Effector memory CD4-positive, alpha-beta T cell (primary cell): ENCODE data around the gene KLHL21.

Experiments
- DNase-seq, 3 donors: peaks; one replicate each; pipeline ENCODE4 v3.0.0-alpha.2; 2020
- H3K27ac ChIP-seq: 2 replicates; pipeline ENCODE4 v1.7.0; 2013; ENCODE audit warnings: mild to moderate bottlenecking, low read length, moderate library complexity; ENCODE audit not compliant: insufficient read depth, poor library complexity, severe bottlenecking
- H3K27me3 ChIP-seq: replicated peaks from 2 replicates; pipeline ENCODE4 v1.7.0; 2013; ENCODE audit warnings: mild to moderate bottlenecking, low read length; ENCODE audit not compliant: insufficient read depth, control insufficient read depth, poor library complexity, severe bottlenecking
- H3K36me3 ChIP-seq: 2 replicates; pipeline ENCODE4 v1.7.0; 2013; ENCODE audit warnings: mild to moderate bottlenecking, low read length, moderate library complexity; ENCODE audit not compliant: control insufficient read depth, insufficient read depth
- H3K4me1 ChIP-seq: 2 replicates; pipeline ENCODE4 v1.7.0; 2013; ENCODE audit warnings: low read length, mild to moderate bottlenecking; ENCODE audit not compliant: control insufficient read depth, insufficient read depth, poor library complexity, severe bottlenecking
- H3K4me3 ChIP-seq: 2 replicates; pipeline ENCODE4 v1.7.0; 2013; ENCODE audit warnings: low read length, low read depth, mild to moderate bottlenecking; ENCODE audit not compliant: insufficient read depth, poor library complexity, severe bottlenecking
- H3K9me3 ChIP-seq: 2 replicates; pipeline ENCODE4 v1.7.0; 2013; ENCODE audit warnings: mild to moderate bottlenecking, low read length, moderate library complexity; ENCODE audit not compliant: control insufficient read depth

The KLHL21 gene

GRCh38 chr1:6582370-6582769 lies 20.3 kb downstream of the KLHL21 start:
- Histone ChIP-seq H3K4me1 (peaks cover 21% of the 10 kb centered on the region), H3K27ac (peak overlapping the region; percentile 40), H3K27me3 (no peaks in the 10 kb centered on the region), H3K36me3 (no peaks in the 10 kb centered on the region), H3K4me3 (no peak overlapping the region), H3K9me3 (no peaks in the 10 kb centered on the region)
- DNase-seq, result no peak

GRCh38 chr1:6581561-6582305 lies 20.9 kb downstream of the KLHL21 start:
- no peak overlapping the region for H3K4me3 ChIP-seq
- peaks cover 21% of the 10 kb centered on the region for H3K4me1 ChIP-seq
- H3K27me3 ChIP-seq, result no peaks in the 10 kb centered on the region
- no peak for DNase-seq
- no peaks in the 10 kb centered on the region for H3K36me3 ChIP-seq
- no peak overlapping the region for H3K27ac ChIP-seq
- no peaks in the 10 kb centered on the region for H3K9me3 ChIP-seq

GRCh38 chr1:6580593-6581409 lies 21.9 kb downstream of the KLHL21 start:
- peak overlapping the region; percentile 87 for H3K27ac ChIP-seq
- H3K9me3 ChIP-seq, result no peaks in the 10 kb centered on the region
- DNase-seq, result no peak
- peaks cover 21% of the 10 kb centered on the region for H3K4me1 ChIP-seq
- H3K27me3 ChIP-seq, result no peaks in the 10 kb centered on the region
- H3K36me3 ChIP-seq, result no peaks in the 10 kb centered on the region
- peak overlapping the region; percentile 91 for H3K4me3 ChIP-seq

- peaks cover 21% of the 10 kb centered on the region for H3K4me1 ChIP-seq
- H3K27me3 ChIP-seq, result no peaks in the 10 kb centered on the region
- no peaks in the 10 kb centered on the region for H3K9me3 ChIP-seq
- no peaks in the 10 kb centered on the region for H3K36me3 ChIP-seq
- H3K27ac ChIP-seq, result peak overlapping the region; percentile 87
- peak overlapping the region; percentile 91 for H3K4me3 ChIP-seq
- DNase-seq, result no peak
These were observed 22.5 kb downstream of the KLHL21 start for GRCh38 chr1:6580119-6580592.

- peak within 1 kb of the TSS; percentile 91 for H3K4me3 ChIP-seq
- no peaks in the 10 kb centered on the region for H3K9me3 ChIP-seq
These were observed 23.1 kb downstream of the KLHL21 start, which contains the start of gene ZBTB48 for GRCh38 chr1:6579374-6580118. Gene ZBTB48, plus strand, starts transcription at chr1:6579994. Its CDS starts 616 bp downstream, at chr1:6580610.

GRCh38 chr1:6578624-6579373 lies 23.9 kb downstream of the KLHL21 start:
- Histone ChIP-seq H3K4me3 (no peak overlapping the region), H3K9me3 (no peaks in the 10 kb centered on the region), H3K4me1 (peaks cover 21% of the 10 kb centered on the region), H3K36me3 (no peaks in the 10 kb centered on the region), H3K27ac (peak overlapping the region; percentile 87), H3K27me3 (no peaks in the 10 kb centered on the region)
- no peak for DNase-seq

More at GRCh38 chr1:6579374-6580118, 23.1 kb downstream of the KLHL21 start, which contains the start of gene ZBTB48:
- Histone ChIP-seq H3K27ac (peak within 1 kb of the TSS; percentile 87), H3K4me1 (peaks cover 21% of the 10 kb centered on the region), H3K27me3 (no peaks in the 10 kb centered on the region), H3K36me3 (no peaks in the 10 kb centered on the region)
- DNase-seq, result peak; percentile 92 to 96 (median 94)

- H3K4me3 ChIP-seq, result no peak overlapping the region
- no peak overlapping the region for H3K27ac ChIP-seq
- no peak for DNase-seq
These were observed 24.7 kb downstream of the KLHL21 start for GRCh38 chr1:6577831-6578525.

GRCh38 chr1:6574818-6575217 lies 27.9 kb downstream of the KLHL21 start:
- no peaks in the 10 kb centered on the region for H3K27me3 ChIP-seq
- no peak for DNase-seq
- H3K36me3 ChIP-seq, result no peaks in the 10 kb centered on the region
- H3K4me3 ChIP-seq, result no peak overlapping the region
- H3K4me1 ChIP-seq, result peaks cover 6% of the 10 kb centered on the region
- H3K9me3 ChIP-seq, result no peaks in the 10 kb centered on the region
- H3K27ac ChIP-seq, result no peak overlapping the region

More at GRCh38 chr1:6577831-6578525, 24.7 kb downstream of the KLHL21 start:
- no peaks in the 10 kb centered on the region for H3K9me3 ChIP-seq
- no peaks in the 10 kb centered on the region for H3K27me3 ChIP-seq
- H3K4me1 ChIP-seq, result peaks cover 21% of the 10 kb centered on the region
- no peaks in the 10 kb centered on the region for H3K36me3 ChIP-seq
